HG02571 (cell line): ENCODE results near the gene VCPKMT.

Experiments
- ATAC-seq: cut with Tn5 transposase; IDR thresholded peaks from one replicate; pipeline ENCODE4 v1.9.1; 2021; ENCODE audit warnings: mild to moderate bottlenecking, moderate library complexity; ENCODE audit not compliant: unreplicated experiment

VCPKMT gene

DNA sequence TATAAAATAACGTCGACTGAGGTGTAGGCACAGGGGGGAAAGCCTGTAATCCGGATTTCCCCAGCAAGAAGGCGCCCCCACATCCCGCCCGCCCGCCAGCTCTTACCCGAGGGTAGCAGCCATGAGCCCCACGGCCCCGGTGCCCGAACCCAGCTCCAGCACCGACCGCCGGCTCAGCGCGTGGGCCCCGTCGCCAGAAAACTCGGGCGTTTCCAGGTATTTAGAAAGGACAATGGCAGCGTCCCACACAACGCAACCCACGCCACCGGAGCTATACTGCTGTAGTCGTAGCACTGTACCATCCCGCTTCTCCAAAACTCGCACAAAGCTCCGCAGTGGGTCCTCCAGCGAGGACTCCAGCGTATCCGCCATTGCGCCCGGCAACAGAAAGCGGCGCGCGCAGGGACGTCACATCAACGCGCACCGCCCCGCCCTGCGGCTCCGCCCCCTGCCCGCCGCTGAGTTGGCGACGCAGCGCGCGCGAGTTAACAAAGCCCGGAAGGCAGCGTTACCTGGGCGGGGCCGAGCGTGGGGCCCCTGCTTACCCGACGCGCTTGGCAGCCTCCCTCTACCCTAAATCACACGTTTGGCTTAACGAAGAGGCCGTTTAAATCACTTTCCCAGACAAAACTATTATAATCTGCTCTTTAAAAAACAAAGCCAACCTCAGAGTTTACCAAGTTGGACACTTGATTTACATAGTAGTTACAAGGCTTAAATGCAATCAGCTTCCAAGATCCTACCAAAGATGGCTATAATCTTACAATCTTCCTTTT, at the start of gene VCPKMT:
TSS of gene VCPKMT (minus strand) at position 392 of the 776 bp plus-strand sequence. CDS start at position 372, 20 bp downstream.
- ATAC-seq = peak; percentile 95

- ATAC-seq = no peak
Measured at GRCh38 chr14:50156111-50156510, 39.7 kb upstream of the VCPKMT start.

DNA sequence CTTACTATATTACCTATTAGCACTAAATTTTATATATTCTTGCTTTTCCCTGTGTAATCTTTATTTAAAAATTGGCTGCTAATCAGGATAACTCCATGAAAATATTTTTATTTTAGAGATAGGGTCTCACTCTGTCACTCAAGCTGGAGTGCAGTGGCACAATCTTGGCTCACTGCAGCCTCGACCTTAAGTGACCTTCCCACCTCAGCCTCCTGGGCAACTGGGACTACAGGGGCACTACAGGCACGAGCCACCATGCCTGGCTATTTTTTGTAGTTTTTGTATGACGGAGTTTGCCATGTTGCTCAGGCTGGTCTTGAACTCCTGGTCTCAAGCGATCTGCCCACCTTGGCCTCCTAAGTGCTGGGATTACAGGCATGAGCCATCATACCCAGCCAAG, 32.4 kb upstream of the VCPKMT start:
- ATAC-seq = no peak

DNA sequence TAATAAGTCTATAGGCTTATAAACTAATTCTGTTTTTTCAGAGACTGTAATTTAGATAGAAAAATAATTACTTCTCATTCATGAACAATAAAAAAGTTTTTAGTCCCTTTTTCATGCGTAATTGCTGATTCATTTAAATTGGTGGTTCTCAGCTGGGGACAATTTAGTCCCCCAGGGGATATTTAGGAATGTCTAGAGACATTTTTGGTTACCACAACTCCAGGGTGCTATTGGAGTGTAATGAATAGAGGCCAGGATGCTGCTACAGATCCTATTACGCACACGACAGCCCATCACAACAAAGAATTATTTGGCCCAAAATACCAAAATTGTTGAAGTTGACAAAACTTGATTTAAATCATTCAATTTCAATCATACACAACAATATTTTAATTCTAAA, 22.8 kb upstream of the VCPKMT start:
- no peak for ATAC-seq

DNA sequence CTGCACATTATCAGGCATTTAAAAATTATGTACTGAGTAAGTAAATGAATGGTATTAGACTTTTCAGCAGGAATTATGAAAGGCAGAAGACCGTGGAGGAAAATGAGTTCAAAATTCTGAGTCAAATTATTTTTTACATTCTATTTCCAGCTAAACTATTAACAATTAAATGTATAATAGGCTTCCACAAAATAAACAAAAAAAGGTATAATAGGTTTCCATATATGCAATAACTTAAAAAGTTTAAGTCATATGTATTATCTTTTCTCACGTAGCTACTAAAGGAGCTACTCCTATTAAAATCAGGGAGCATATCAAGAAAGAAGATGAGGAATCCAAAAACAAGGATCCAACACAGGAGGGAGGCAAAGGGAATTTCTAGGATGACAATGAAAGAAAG, 11.4 kb upstream of the VCPKMT start:
- no peak for ATAC-seq

GRCh38 chr14:50123062-50123461, 6.7 kb upstream of the VCPKMT start:
- no peak for ATAC-seq

GRCh38 chr14:50122291-50122690, 5.9 kb upstream of the VCPKMT start:
- ATAC-seq = no peak

- ATAC-seq = no peak
Measured at GRCh38 chr14:50121486-50121885, 5.1 kb upstream of the VCPKMT start.

- no peak for ATAC-seq
Measured at GRCh38 chr14:50117456-50117855, 1.1 kb upstream of the VCPKMT start.

DNA sequence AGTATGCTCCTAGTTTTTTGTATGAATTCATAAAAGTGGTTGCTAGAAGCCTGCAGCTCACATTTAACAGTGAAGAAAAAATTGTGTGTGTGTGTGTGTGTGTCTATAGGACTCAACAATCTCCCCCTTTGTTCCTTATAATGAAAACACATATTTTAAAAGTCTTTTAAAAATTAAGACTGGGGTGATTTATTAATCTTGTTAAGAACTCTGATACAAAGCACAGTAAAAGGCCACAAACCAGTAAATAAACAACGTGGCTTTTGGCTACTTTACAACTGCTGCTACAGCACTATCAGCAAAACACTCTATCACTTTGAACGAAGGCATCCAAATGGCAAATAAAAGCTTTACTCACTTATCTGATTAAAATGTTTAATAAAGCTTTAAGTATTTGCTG, 594 bp upstream of the VCPKMT start:
- no peak for ATAC-seq

- ATAC-seq = no peak
Measured at GRCh38 chr14:50113381-50114035, 2.9 kb downstream of the VCPKMT start.

DNA sequence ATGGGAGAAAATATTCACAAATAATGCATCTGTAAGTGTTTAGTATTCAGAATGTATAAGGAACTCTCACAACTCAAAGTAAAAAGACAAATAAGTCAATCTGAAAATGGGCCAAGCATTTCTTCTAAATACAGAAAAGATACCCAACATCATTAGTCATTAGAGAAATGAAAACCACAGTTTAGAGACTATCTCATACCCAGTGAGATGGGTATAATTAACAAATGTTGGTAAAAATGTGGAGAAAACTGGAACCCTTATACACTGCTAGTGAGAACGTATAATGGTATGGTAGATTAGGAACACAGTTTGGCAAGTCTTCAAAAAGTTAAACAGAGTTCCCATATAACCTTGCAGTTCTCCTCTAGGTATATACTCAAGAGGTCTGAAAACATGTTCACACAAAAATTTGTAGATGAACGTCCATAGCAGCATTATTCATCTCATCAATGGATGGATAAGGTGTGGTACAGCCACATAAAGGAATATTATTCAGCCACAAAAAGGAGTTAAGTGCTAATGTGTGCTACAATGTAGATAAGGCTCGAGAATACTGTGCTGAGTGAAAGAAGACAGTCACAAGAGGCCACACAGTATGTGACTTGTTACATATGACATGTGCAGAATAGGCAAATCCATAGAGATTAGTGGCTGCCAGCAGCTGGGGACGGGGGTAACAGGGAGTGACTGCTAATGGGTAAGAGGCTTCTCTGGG, 5.9 kb downstream of the VCPKMT start:
- no peak for ATAC-seq

- ATAC-seq = no peak
Measured at GRCh38 chr14:50109342-50109741, 7.0 kb downstream of the VCPKMT start.

GRCh38 chr14:50107850-50108249, 8.5 kb downstream of the VCPKMT start:
- ATAC-seq = no peak

DNA sequence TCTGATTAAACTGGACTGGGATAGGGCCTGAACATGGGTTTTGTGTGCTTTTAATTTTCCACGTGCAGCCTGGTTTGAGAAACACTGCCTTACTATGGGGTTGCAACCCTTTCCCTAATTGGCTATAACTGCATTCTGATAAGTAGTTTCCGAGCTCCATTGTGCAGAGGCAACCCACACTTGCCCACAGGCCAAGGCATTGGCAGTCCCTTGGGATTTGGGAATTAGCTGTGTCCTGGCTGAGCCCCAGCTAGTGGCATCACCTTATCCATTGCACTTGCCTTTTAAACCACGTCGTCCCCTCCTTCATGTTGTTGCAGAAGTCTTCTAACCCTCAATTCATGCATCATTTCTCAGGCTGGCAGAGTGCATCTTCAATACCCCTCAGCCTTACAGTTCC, 10.2 kb downstream of the VCPKMT start:
- ATAC-seq = no peak

DNA sequence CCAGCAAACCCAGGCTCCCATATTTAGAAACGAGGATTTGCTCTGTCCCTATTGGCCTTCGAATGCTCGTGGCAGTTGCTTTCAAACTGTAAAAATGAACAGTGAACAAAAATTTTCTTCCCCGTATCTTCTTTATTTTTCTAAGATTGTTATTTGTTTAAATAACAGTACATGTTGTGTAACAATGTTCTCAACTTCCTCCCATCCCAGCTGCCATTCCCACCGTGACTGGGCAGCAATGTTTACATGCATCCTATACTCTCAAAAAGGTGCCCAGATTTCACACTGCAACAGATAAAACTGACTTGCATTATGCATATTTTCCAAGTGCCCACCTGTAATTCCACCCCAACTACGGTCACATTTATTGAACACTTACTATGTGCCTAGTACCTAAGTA, 12.8 kb downstream of the VCPKMT start:
- ATAC-seq = no peak

- no peak for ATAC-seq
Measured at GRCh38 chr14:50101417-50101816, 15.0 kb downstream of the VCPKMT start.

DNA sequence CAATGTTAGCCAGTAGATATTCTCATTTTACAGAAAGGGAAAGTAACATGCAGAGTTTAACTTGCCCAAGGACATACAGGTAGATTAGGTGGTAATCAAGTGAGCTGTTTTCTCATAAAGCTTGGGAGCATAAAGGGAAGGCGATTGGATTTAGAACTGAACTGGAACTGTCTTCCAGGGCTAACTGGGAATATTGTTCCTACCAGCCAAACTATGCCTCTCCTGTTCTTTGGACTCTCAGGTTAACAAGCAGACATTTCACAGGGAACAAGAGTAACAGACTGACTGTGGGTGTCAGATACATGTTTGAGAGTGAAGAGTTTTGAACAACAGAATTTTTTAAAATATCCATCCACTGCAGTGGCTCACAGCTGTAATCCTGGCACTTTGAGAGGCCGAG, 15.6 kb downstream of the VCPKMT start:
- ATAC-seq = no peak

GRCh38 chr14:50099335-50099734, 17.0 kb downstream of the VCPKMT start:
- ATAC-seq = no peak

- no peak for ATAC-seq
Measured at GRCh38 chr14:50095895-50096294, 20.5 kb downstream of the VCPKMT start.

DNA sequence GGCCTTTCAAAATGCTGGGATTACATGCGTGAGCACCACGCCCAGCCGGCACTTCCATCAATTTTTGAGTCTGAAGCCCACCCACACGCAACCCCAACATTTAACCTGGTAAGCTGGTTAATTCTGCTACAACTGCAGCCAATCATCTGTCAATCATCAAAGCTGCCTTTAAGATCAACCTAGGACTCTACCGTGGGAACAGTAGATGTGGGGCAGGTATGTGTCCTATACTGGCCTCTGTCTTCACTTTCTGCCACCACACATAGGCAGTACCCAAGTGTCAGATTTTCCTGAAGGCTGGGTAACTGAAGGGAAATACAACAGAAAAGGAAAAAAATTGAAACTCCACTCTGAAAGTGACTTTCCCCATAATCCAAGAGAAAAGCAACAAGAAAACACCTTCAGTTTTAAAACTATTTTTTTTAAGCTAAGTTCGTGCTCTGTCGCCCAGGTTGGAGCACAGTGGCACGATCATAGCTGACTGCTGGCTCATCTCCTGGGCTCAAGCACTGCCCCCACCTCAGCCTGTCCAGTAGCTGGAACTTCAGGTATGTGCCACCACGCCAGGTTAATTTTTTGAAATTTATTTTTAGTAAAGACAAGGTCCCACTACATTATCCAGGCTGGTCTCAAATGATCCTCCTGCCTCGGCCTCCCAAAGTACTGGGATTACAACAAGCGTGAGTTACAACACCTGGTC, 22.2 kb downstream of the VCPKMT start:
- ATAC-seq = no peak
